Skeletal muscle satellite cell (primary cell): Measurements from ENCODE around the gene KCNQ1.

ENCODE experiments used
- H3K27me3 ChIP-seq: 2 replicates; pipeline ENCODE4 v1.7.0; 2013; ENCODE audit warnings: low read length; ENCODE audit not compliant: control insufficient read depth, insufficient read depth
- H3K36me3 ChIP-seq: 2 replicates; pipeline ENCODE4 v1.7.0; 2013; ENCODE audit warnings: mild to moderate bottlenecking, control low read depth, low read length; ENCODE audit not compliant: insufficient read depth
- H3K4me1 ChIP-seq: 2 replicates; pipeline ENCODE4 v1.7.0; 2013; ENCODE audit warnings: low read length; ENCODE audit not compliant: control insufficient read depth, insufficient read depth
- H3K4me2 ChIP-seq: 2 replicates; pipeline ENCODE4 v1.7.0; 2013; ENCODE audit warnings: mild to moderate bottlenecking, low read length
- H3K4me3 ChIP-seq: 2 replicates; pipeline ENCODE4 v1.7.0; 2013; ENCODE audit warnings: low read length
- H3K9ac ChIP-seq: 2 replicates; pipeline ENCODE4 v1.7.0; 2013; ENCODE audit warnings: mild to moderate bottlenecking, low read depth, low read length, moderate library complexity
- H3K9me3 ChIP-seq: replicated peaks from 2 replicates; pipeline ENCODE4 v1.7.0; 2013; ENCODE audit warnings: mild to moderate bottlenecking, control low read depth, low read length

KCNQ1 gene

GRCh38 chr11:2754008-2754407 is 309.2 kb downstream of the KCNQ1 start:
- Histone ChIP-seq H3K27me3 (peaks cover 47% of the 10 kb centered on the region), H3K4me2 (no peak overlapping the region), H3K36me3 (no peaks in the 10 kb centered on the region), H3K4me3 (no peak overlapping the region), H3K9me3 (no peaks in the 10 kb centered on the region), H3K4me1 (no peaks in the 10 kb centered on the region), H3K9ac (no peak overlapping the region)

GRCh38 chr11:2755071-2755470 is 310.3 kb downstream of the KCNQ1 start:
- Histone ChIP-seq H3K9ac (no peak overlapping the region), H3K27me3 (peaks cover 46% of the 10 kb centered on the region), H3K36me3 (no peaks in the 10 kb centered on the region), H3K4me2 (no peak overlapping the region), H3K9me3 (no peaks in the 10 kb centered on the region), H3K4me1 (no peaks in the 10 kb centered on the region), H3K4me3 (no peak overlapping the region)

- H3K36me3 ChIP-seq: no peaks in the 10 kb centered on the region
- no peak overlapping the region for H3K9ac ChIP-seq
- H3K4me1 ChIP-seq: no peaks in the 10 kb centered on the region
- H3K27me3 ChIP-seq: peaks cover 35% of the 10 kb centered on the region
- no peak overlapping the region for H3K4me2 ChIP-seq
- no peaks in the 10 kb centered on the region for H3K9me3 ChIP-seq
- H3K4me3 ChIP-seq: no peak overlapping the region
Observed at GRCh38 chr11:2758751-2759150, 313.9 kb downstream of the KCNQ1 start.

- no peaks in the 10 kb centered on the region for H3K4me1 ChIP-seq
- no peak overlapping the region for H3K4me2 ChIP-seq
- no peak overlapping the region for H3K4me3 ChIP-seq
- H3K27me3 ChIP-seq: peaks cover 32% of the 10 kb centered on the region
- no peak overlapping the region for H3K9ac ChIP-seq
- no peaks in the 10 kb centered on the region for H3K9me3 ChIP-seq
- no peaks in the 10 kb centered on the region for H3K36me3 ChIP-seq
Observed at GRCh38 chr11:2759228-2760195, 314.7 kb downstream of the KCNQ1 start.

GRCh38 chr11:2760196-2760871 is 315.5 kb downstream of the KCNQ1 start:
- Histone ChIP-seq H3K9ac (no peak overlapping the region), H3K4me1 (no peaks in the 10 kb centered on the region), H3K27me3 (peaks cover 34% of the 10 kb centered on the region), H3K4me3 (no peak overlapping the region), H3K36me3 (no peaks in the 10 kb centered on the region), H3K9me3 (no peaks in the 10 kb centered on the region), H3K4me2 (no peak overlapping the region)

- H3K4me1 ChIP-seq: no peaks in the 10 kb centered on the region
- H3K27me3 ChIP-seq: peaks cover 41% of the 10 kb centered on the region
- no peaks in the 10 kb centered on the region for H3K9me3 ChIP-seq
- no peak overlapping the region for H3K9ac ChIP-seq
- H3K4me2 ChIP-seq: no peak overlapping the region
- H3K4me3 ChIP-seq: no peak overlapping the region
- H3K36me3 ChIP-seq: no peaks in the 10 kb centered on the region
Observed at GRCh38 chr11:2761131-2762030, 316.6 kb downstream of the KCNQ1 start.

GRCh38 chr11:2762031-2762380 is 317.2 kb downstream of the KCNQ1 start:
- Histone ChIP-seq H3K4me2 (no peak overlapping the region), H3K9me3 (no peaks in the 10 kb centered on the region), H3K4me1 (no peaks in the 10 kb centered on the region), H3K27me3 (peaks cover 45% of the 10 kb centered on the region), H3K4me3 (no peak overlapping the region), H3K36me3 (no peaks in the 10 kb centered on the region), H3K9ac (no peak overlapping the region)

- Histone ChIP-seq H3K4me1 (no peaks in the 10 kb centered on the region), H3K4me3 (no peak overlapping the region), H3K27me3 (peaks cover 49% of the 10 kb centered on the region), H3K36me3 (no peaks in the 10 kb centered on the region), H3K9me3 (no peaks in the 10 kb centered on the region), H3K4me2 (no peak overlapping the region), H3K9ac (no peak overlapping the region)
Observed at GRCh38 chr11:2762451-2762850, 317.6 kb downstream of the KCNQ1 start.

GRCh38 chr11:2763984-2764383 is 319.2 kb downstream of the KCNQ1 start:
- Histone ChIP-seq H3K36me3 (no peaks in the 10 kb centered on the region), H3K27me3 (peaks cover 45% of the 10 kb centered on the region), H3K4me2 (no peak overlapping the region), H3K4me1 (peaks cover 3% of the 10 kb centered on the region), H3K9ac (no peak overlapping the region), H3K9me3 (no peaks in the 10 kb centered on the region), H3K4me3 (no peak overlapping the region)

- no peaks in the 10 kb centered on the region for H3K36me3 ChIP-seq
- H3K4me1 ChIP-seq: peaks cover 8% of the 10 kb centered on the region
- H3K9ac ChIP-seq: no peak overlapping the region
- peaks cover 45% of the 10 kb centered on the region for H3K27me3 ChIP-seq
- H3K4me3 ChIP-seq: no peak overlapping the region
- H3K9me3 ChIP-seq: no peaks in the 10 kb centered on the region
- no peak overlapping the region for H3K4me2 ChIP-seq
Observed at GRCh38 chr11:2765491-2765890, 320.7 kb downstream of the KCNQ1 start.

- Histone ChIP-seq H3K36me3 (no peaks in the 10 kb centered on the region), H3K9me3 (no peaks in the 10 kb centered on the region), H3K9ac (no peak overlapping the region), H3K27me3 (peaks cover 46% of the 10 kb centered on the region), H3K4me1 (peaks cover 8% of the 10 kb centered on the region), H3K4me2 (no peak overlapping the region), H3K4me3 (no peak overlapping the region)
Observed at GRCh38 chr11:2766166-2766565, 321.4 kb downstream of the KCNQ1 start.
